Activated T-cell treated with anti-CD3 and anti-CD28 coated beads for 4 hours (primary cell): Measurements from ENCODE around the gene PSTPIP2.
A peak's percentile ranks its signal among the peaks of the same experiment; 100 is the strongest.
"Not testable (repeated sequence)": the region's sequence is repeated elsewhere in the genome, so short reads cannot be mapped to it uniquely, and the experiment has no call there.

ENCODE experiments used
- DNase-seq: peaks from one replicate; pipeline ENCODE4 v3.0.0-alpha.2; 2020

PSTPIP2 gene, protein sequence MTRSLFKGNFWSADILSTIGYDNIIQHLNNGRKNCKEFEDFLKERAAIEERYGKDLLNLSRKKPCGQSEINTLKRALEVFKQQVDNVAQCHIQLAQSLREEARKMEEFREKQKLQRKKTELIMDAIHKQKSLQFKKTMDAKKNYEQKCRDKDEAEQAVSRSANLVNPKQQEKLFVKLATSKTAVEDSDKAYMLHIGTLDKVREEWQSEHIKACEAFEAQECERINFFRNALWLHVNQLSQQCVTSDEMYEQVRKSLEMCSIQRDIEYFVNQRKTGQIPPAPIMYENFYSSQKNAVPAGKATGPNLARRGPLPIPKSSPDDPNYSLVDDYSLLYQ

DNA sequence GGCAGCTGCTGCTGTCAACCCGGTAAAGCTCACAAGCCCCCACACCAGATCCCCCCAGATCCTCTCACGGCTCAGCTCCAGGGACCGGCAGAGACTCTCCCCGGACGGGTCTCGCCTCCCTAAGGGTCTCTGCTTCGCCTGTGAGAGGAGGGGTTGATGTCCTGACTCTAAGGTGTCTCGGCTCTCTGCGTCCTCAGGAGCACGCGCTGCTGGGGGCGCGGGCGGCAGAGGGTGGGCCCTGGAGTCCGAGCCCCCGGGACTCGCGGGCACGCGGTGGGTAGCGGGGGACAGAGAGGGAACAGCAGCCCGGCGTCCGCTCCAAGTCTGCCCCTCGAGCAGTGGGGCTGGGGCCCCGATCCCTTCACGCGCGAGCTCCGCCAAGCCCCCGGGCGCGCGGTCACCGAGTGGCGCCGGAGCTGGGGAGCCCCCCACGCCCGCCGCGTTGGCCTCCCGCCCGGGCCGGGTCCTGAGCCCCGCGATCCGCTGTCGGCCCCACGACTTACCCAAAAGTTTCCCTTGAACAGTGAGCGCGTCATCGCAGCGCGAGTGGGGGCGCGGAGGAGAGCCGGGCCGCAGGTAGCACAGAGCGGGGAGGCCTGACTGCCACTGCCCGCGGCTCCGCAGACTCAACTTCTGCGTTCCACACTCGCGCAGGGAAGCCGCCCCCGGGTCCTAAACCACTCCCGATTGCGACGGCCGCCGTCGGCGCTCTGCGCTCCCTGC is at the start of gene PSTPIP2:
Gene PSTPIP2 (minus strand): TSS at position 608 of the 723 bp plus-strand sequence. CDS start 72 bp downstream, at position 536.
- DNase-seq: peak; percentile 52

DNA sequence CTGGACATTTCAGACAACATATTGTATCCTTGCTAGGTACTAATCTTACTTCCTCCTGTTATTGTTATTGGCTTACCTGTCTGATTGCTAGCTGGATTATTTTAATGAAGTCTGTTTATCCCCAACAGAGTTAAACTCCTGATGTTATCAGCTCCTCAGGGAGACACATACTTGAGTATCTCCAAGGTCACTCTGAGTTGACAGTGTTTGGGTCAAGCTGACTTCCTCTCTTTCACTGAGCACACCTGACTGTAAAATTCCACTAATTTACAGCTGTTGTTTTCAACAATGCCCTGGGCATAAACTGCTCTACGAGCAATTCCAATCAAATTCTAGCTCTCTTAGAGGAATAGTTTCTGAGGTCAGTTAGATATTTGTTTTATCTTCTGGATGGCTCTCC is 41.7 kb upstream of the PSTPIP2 start:
- no peak for DNase-seq

DNA sequence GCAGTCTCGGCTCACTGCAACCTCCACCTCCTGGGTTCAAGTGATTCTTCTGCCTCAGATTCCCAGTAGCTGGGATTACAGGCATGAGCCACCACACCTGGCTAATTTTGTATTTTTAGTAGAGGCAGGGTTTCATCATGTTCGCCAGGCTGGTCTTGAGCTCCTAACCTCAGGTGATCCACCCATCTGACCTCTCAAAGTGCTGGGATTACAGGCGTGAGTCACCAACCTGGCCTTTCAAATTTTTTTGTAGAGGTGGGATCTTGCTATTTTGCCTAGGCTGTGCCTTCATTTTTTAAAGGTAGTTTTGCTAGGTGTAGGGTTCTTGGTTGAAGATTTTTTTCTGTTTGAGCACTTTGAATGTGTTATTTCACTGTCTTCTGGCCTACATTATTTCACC is 38.3 kb upstream of the PSTPIP2 start:
- no peak for DNase-seq

DNA sequence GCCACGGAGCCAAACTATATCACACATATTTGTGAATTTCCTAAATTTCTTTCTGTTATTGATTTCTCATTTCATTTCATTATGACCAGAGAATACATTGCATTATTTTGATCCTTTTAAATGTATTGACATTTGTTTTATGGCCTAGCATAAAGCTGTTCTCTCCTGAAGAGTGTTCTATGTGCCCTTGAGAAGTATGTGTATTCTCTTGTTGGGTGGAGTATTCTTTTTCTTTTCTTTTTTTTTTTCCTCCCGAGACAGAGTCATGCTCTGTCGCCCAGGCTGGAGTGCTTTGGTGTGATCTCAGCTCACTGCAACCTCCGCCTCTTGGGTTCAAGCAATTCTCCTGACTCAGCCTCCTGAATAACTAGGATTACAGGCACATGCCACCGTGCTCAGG is 37.3 kb upstream of the PSTPIP2 start:
- DNase-seq: no peak

DNA sequence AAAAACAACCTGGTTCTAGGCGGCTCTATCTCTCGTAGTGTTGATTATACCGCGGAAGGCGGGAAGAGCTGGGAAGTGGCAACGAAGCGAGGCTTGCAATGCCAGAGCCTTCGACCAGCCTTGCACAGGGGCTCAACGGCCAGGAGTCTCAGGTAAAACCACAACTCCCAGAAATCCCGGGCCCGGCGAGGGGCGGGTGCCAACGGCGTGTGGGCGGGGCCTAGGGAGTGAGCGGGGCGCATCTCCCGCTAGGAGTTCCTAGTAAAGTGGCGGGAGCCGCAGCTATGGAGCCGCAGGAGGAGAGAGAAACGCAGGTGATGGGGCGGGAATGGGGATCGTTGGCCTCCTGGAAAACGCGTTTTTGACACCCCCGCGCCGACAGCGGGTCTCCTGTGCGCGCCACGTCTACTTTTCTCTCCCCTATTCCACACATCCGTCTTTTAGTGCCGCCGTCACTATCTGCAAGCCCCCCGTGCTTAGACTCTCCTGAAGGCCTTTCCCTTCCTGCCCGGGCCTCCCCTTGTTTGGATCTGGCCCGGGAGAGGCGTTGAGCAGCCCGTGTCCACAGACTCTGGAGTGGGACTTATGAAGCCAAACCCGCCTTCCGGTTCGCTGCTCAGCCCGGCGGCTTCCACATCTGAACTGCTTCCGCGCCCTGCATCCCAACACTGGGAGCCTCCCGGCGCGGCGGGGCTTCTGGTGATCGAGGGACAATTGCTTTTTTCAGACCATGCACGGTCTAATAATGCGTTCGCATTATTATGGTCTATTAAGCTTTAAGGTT is 32.3 kb upstream of the PSTPIP2 start, which contains the start of gene HAUS1:
Gene HAUS1 (plus strand): TSS at position 258 of the 784 bp plus-strand sequence. CDS start 27 bp downstream, at position 285.
- DNase-seq: peak; percentile 82

DNA sequence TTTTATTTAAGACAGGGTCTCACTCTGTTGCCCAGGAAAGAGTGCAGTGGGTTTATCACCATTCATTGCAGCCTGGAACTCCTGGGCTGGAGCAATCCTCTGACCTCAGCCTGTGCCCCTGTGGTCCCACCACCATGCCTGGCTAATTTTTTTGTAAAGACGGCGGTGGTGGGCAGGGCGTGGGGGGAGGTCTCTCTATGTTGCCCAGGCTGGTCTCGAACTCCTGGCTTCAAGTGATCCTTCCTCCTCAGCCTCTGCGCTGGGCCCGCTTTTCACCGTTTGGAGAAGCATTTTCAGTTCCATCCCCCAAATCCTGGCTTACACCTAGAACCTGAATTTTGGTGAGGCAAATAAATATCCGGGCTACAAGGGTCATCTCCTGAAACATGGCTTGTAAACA is 27.4 kb upstream of the PSTPIP2 start:
- DNase-seq: no peak

DNA sequence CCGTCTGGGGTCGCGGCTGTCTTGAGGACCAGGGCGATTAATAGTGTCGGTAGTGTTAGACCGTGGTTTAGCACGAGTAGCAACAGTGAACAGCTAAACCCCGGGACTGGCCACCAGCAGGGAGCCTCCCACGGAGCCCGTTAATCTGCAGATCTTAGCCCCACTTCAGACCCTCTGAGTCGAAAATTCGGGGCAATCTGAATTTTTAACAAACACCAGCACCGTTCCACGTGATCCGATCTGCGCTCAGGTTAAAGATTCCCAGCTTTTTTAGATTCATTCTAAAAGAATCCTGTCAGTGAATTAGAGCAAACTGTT is 26.5 kb upstream of the PSTPIP2 start:
- no peak for DNase-seq

DNA sequence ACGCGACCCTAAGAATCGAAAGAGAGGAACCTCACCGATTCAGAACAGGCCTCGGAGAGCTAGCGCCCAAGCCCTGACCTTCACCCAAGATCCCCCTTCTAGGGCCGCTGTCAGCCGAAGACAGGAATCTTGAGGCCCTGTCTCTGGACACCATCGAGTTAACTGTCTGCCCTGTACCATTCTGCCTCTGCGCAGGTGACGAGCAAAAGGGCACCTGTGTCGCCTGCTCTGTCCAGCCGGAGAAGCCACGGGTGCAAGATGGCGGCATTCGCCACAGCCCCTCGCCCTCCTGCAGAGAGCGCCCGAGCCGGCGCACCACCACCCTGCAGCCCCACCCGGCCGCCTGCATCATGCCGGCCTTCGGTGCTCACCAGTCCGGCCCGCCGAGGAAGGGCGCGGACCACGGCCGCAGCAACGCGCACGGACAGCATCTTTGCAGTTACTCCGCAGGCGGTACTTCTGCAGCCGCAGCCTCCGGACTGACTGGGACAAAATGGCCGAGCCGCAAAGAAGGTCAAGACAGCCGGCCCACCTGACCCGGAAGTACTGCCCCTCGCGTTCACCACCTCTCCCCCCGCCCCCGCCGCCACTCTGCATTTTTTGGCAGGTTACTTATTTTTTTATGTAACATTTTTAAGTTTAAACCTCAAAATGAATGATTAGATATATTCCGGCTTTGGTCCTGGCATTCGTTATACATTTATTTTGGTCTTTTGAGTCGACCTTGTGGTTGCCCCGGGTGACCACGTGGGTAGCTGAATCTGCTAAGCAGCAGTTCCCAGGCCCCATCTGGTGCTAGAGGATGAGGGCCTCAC is 25.9 kb upstream of the PSTPIP2 start, which contains the start of gene ATP5F1A:
Gene ATP5F1A (minus strand): TSS at position 496 of the 815 bp plus-strand sequence. CDS start 65 bp downstream, at position 431.
- DNase-seq: peak; percentile 78

DNA sequence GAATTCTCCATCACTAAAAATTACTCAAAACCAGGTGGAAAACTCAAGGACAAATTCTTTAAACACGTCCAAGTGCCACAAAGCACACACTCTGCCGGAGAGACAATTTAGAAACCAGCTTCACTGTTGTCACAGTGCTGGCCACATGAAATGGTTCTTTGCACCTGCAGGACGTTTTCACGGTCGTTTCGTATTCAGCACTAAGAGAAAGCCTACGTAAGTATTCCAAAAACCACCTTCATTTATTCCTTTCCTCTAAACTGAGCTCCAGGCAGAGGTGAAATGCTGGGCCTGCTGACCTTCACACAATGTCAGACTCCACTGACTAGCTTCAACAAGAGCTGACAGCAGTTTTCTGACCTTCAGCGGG is 25.4 kb upstream of the PSTPIP2 start:
- DNase-seq: no peak

DNA sequence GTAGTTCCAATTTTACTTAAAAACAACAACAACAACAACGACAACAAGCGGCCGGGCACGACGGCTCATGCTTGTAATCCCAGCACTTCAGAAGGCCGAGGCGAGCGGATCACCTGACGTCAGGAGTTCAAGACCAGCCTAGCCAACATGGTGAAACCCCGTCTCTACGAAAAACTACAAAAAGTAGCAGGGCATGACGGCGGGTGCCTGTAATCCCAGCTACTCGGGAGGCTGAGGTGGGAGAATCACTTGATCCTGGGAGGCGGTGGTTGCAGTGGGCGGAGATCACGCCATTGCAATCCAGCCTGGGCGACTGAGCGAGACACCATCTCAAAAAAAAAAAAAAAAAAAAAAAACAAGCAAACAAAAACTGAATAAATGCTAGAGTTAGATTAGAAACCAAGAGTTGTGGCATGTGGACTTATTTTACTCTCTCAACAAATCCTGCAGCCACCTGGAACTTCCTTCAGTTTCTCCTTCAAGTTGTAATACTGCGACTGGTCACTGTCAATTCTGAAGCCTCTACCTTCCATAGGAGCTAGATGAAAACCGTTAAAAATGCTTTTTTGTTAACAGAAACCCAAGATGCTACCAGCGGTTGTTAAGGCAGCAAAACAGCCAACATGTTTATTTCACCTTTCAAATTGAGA is 24.7 kb upstream of the PSTPIP2 start:
- no peak for DNase-seq

DNA sequence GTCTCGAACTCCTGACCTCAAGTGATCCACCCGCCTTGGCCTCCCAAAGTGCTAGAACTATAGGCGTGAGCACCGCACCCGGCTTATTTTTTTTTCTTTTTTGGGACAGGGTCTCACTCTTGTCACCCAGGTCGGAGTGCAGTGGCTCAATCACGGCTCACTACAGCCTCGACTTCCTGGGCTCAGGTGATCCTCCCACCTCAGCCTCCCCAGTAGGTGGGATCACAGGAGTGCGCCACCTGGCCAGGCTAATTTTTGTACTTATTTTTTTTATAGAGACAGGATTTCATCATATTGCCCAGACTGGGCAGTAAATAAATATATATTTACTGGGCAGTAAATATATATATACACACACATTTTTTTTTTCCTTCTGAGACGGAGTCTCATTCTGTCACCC is 23.5 kb upstream of the PSTPIP2 start:
- no peak for DNase-seq

DNA sequence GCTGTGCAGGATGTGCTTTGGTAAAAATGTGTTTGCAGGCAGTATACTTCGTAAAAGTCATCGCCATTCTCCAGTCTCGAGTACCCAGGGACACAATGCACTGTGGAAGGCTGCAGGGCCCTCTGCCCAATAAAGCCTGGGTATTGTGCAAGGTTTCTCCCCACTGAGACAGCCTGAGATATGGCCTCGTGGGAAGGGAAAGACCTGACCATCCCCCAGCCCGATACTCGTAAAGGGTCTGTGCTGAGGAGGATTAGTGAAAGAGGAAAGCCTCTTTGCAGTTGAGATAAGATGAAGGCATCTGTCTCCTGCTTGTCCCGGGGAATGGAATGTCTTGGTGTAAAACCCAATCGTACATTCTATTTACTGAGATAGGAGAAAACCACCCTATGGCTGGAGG is 16.4 kb upstream of the PSTPIP2 start:
- not testable (repeated sequence) for DNase-seq

DNA sequence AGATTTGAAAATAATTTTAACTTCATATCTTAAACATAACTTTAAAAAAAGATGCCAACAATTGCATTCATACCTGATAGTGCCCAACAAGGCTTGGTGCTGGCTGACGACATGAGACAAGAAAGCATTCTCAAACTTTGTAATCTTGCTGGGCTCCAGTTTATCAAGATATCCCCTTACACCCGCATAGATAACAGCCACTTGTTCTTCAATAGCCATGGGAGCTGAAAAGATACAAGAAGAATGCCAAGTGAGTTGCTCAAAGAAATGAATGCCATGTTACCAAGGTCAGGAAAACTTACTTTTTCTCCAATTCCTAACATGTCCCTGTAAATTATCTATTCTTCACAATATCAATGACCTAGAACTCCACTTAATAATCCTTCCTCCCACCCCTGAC is 12.4 kb upstream of the PSTPIP2 start:
- no peak for DNase-seq

DNA sequence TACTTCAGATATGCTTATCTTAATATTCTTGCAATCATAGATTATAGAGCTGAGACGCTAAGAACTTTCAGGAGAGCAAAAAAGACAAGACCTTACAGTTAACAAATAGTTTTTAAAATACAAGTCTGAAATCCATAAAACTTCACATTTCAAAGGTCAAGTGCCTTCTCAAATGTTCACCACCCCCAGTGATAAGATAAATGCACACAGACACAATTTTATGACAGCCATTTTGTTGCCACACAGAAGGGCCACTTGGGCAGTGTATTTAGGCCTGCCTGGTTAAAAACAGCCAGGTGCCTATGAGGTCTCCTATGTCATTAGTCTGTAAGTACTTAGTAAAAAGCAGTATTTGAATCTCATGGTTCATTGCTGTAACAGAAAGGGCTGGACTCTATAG is 8.1 kb upstream of the PSTPIP2 start:
- no peak for DNase-seq

DNA sequence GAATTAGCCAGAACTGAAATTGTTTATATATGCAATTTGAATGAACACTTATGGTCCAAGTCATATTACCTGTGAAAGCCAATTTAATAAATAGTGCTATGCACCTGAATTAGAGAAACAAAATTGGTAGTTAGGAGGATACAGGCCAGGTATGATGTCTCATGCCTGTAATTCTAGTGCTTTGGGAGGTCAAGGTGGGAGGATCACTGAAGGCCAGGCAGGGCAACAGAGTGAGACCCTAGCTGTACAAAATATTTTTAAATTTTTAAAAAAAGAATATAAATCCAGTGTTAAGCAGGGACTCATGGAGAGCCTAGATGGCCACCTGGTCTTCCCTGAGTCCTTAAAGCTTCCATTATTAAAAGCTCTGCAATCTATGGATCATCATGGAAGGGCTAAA is 7.3 kb upstream of the PSTPIP2 start:
- DNase-seq: no peak

DNA sequence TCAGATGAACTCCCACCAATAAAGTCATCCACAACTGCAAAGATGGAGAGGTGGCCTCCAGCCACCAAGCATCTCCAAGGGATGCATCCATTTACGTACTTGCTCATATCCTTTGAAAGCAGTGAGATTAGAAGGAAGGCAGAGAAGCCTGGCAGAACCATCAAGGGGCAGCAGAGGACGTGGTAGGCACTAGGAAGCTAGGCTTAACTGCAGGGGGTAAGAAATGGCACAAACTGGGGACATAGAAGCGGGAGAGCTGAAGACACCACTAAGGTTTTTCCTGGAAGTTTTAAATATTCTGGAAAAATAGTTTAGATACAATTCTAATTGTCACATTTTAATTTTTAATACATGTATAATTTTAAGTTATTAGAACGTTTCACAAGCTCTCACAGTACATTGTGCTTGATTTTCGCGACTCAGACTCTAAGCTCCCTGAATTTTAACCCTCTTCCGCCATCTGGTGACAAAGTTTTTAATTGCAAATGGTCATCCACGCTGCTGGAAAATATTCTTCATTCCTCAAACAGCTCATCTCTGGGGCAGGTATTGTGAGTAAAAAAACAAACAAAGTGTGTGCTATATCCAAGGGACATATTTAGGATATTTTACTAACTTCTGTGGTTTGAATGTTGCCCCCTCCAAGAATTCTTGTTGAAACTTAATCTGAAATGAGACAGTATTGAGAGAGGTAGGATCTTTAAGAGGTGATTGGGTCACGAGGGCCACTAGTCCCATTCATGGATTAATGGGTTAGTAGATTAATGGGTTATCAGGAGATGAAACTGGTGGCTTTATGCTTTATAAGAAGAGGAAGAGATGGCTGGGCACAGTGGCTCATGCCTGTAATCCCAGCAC is 1.6 kb upstream of the PSTPIP2 start:
- DNase-seq: peak; percentile 67

DNA sequence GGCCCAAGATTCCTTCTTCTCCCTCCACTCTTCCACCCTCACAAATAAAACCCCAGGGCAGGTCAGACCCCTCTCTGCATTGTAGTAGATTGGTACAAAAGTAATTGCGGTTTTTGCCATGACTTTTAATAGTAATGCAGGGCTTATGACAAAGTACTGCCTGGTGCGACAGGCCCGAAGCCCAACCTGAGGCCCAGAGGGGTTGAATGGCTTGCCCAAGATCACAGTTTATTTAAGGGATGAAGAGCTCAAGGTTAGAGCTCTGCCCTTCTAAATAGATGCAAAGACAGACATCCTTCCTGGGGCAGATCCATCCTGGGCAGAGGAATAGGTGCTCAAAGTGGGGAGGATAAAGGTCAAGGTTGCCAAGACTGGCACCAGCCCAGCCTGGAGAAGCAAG is 899 bp upstream of the PSTPIP2 start:
- no peak for DNase-seq

DNA sequence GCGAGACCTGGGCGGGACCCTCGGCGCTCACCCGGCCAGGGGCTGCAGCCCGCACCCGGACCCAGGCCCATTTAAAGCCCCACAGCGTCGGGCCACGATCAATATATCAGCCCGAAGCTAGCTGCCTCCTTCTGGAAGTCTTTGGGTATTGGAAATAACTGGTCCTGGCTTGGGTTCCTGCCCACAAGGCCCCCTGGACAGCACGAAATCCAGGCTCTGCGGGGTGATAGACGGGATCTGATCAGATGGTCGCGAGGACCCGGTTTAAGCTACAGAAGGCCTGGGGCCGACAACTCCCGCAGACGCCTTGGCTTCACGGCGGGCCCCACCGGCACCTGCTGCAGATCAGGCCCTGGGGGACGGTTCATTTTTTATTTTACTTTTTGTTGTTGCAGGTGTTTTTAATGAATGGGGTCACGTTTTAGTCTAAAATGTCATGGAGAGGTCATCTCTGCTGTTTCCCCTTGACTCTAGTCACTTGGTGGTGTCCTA is 362 bp upstream of the PSTPIP2 start:
- DNase-seq: no peak

DNA sequence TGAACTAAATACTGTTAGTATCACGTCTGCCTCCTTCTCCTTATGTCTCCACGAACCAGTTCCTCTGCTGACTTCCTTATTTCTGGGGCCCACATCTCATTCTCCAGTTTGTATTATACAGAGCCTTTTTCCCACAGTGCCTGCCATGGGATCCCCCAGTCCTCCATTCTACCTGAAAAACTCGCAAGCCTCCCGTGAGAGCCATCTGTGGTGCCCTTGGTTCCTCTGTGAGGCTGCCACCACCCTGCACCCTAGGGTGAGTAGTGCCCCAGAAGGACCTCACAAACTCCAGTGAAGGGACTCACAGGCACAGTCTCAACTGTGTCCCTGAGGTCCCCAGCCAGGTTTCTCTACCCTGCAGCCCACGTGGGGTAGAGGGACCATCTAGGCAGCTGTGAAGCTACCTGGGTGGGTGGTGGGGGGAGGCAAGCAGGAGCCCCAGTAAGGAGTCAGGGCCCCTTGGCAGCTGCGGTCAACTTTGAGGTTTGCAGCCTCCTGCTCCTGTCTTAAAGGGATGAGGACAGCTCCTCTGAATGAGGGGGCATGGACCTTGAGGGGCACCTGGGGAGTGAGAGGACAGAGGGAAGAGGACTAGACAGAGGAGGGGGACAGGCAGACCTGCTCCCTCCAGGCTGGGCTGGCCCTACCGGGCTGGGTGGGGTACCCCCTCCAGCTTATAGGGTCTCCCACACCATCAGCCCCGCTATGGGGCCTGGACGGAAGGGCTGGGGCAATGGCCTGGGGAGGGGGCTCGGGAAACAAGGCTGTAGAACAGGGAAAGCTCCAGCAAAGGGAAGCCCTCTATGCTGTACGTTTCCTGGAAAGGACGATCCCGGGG is 1.0 kb downstream of the PSTPIP2 start:
- no peak for DNase-seq

DNA sequence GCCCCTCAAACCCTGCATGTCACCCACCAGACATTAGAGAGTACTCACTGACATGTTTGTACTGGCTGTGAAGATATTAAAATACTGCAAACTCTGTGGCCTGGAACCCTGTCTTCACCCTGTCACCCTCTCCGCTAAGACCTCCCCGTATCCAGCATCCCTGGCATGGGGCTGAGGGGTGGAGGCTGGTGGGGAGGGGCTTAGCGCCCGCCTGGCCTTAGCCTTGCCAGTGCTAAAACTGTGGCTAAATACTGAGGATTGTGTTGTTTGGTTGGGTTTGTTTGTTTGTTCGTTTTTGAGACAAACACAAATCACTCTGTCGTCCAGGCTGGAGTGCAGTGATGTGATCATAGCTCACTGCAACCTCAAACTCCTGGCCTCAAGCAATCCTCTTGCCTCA is 1.8 kb downstream of the PSTPIP2 start:
- no peak for DNase-seq
